SH-SY5Y (cell line): ENCODE results near the gene PNPLA3.

Source experiments
- GATA2 ChIP-seq: IDR thresholded peaks from 2 replicates; pipeline ENCODE4 v1.6.1; 2011; ENCODE audit warnings: mild to moderate bottlenecking, low read depth, low read length
- GATA3 ChIP-seq: IDR thresholded peaks from 2 replicates; pipeline ENCODE4 v1.6.1; 2011; ENCODE audit warnings: low read depth, mild to moderate bottlenecking, low read length, moderate library complexity

DNA sequence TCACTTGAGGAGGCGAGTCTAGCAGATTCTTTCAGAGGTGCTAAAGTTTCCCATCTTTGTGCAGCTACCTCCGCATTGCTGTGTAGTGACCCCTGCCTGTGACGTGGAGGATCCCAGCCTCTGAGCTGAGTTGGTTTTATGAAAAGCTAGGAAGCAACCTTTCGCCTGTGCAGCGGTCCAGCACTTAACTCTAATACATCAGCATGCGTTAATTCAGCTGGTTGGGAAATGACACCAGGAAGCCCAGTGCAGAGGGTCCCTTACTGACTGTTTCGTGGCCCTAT lies 22.7 kb downstream of the PNPLA3 start:
- TF ChIP-seq GATA2 (no peak), GATA3 (no peak)
